HG03139 (cell line): ENCODE measurements around the gene TTLL6.

ENCODE experiments used
- ATAC-seq: cut with Tn5 transposase; IDR thresholded peaks from one replicate; pipeline ENCODE4 v1.9.1; 2021; ENCODE audit not compliant: unreplicated experiment

TTLL6 gene

DNA sequence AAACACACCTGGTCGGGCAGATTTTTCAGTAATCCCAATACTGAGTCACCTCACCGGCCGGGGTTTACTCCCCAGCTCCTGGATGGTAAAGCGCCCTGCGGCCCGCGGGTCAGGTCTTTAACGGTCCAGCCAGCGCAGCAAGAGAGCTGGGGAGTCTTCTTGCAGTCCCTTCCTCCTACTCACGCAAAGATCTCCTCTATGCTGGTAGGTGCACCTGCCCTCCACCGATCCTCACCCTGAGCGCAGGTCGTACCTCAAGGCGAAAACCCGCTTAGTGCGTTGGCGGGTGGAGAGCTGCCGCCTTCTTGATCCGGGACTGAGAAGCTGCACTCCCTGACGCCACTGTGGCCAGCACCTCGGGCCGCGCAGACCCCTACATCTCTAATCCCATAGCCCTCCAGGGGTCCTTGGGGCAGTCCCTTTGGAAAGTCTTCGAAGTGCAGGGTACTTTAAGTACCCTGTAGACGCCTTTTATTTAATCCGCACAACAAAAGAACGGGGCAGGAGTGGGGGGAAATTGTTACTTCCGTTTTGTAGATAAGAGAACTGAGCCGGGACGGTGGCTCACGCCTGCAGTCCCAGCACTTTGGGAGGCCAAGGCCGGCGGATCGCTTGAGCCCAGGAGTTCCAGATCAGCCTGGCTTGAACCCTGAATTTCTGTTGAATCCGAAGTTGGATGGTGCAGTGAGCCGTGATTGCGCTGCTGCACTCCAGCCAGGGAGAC is 78.1 kb downstream of the TTLL6 start:
- no peak for ATAC-seq

DNA sequence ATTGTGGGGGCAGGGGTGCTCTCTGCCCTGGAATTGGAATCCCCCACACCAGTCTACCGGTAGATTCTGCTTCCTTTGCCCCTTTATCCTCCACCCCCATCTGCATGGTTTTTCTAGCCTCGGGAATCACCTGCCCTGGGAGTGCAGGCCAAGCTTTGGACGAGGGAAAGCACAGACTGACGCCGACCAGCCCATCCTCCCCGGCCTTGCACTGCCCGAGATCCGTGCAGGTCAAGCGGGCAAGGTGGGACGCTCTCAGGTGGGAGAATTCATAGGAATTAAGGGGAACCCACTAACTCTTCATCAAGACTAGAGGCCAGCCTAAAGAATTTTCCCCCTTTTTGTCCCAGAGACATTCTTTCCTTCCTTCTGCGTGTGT is 78.6 kb downstream of the TTLL6 start:
- ATAC-seq: no peak

DNA sequence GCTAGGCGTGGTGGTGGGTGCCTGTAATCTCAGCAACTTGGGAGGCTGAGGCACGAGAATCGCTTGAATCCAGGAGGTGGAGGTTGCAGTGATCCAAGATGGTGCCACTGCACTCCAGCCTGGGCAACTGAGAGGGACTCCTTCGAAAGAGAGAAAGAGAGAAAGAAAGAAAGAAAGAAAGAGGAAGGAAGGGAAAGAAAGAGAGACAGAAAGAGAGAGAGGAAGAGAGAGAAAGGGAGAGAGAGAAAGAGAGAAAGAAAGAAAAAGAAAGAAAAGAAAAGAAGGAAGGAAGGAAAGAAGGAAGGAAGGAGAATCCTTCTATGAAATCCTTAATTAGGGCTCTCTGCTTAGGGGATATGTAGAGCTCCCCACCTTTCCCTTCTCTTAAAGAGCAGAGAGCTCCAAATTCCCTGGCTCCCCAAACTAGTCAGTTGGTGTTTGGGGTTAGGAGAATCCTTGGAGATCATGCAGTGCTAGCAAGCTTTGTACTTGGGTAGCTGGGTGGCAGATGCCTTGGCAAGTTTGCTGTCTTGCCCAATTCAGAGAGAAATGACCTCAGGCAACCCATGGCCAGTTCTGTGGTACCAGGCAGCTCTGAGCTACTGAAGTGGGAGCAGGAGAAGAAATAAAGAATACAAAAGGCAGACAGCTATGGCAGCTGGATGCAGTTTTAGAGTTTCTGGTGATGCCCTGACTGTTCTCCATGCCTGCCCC is 79.5 kb downstream of the TTLL6 start:
- ATAC-seq: no peak

GRCh38 chr17:48735062-48735351 is 82.0 kb downstream of the TTLL6 start:
- no peak for ATAC-seq

DNA sequence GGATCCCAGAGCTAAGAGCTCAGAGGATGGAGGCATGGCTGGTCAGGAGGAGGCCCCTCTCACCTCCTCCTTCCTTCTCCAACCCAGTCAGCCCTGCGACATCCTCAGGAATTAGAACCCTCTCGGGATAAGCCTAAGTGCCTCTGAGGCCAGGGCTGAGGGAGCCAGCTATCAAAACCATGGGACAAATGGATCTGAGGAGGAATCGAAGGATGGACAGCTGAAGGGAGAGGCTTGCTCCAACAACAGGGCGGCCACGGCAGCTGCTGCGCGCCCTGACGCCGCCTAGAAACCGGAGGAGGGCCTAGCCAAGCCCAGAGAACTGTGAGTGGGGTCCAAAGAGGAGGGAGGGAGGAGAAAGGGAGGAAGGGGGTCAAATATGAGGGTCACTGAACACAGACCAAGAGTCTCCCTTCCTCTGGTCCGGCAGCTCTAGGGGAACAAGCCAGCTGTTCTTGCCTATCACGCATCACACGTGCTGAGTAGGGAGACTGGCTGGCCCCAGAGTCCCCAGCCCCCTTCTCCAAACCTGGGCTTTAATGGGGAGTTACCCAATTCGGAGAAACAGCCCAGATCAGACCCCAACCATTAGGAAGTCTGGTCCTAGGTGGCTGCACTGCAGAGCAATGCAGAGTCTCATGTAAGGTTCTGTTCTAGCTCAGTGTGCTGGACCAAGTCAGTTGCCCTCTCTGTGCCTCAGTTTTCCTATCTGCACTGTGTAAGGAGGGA is 82.5 kb downstream of the TTLL6 start:
- ATAC-seq: no peak

DNA sequence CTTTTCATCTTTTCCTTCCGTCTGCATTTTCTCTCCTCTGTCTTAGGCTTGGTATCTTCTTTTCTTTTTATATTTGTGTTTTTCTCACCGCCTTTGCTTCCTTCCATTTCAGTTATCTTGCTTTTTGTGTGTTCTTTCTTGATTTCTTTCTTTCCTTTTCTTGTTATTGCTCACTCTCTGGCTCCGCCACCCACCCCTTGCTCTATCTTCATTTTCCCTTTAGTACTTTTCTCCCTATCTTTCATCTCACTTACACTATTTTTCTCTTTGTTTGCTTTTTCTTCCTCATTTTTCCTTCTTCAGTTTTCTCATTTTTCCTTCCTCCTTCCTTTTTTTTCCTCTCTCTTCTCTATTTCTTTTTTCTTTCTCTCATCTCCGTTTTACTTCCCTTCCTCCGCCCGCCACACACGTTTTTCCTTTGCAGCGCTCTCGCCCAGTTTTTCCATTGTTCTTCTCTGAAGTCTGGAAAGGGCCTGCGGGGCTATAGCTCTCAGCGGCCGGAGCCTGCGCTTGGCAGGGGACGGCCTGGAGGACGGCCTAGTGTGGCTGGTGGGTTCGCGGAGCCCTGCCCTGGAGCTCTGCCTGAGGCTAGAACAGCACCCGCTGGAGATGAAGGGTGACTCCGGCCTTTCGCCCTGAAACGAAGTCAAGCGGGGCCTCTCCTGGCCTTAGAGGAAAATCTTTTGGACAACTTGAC is 83.2 kb downstream of the TTLL6 start:
- no peak for ATAC-seq

DNA sequence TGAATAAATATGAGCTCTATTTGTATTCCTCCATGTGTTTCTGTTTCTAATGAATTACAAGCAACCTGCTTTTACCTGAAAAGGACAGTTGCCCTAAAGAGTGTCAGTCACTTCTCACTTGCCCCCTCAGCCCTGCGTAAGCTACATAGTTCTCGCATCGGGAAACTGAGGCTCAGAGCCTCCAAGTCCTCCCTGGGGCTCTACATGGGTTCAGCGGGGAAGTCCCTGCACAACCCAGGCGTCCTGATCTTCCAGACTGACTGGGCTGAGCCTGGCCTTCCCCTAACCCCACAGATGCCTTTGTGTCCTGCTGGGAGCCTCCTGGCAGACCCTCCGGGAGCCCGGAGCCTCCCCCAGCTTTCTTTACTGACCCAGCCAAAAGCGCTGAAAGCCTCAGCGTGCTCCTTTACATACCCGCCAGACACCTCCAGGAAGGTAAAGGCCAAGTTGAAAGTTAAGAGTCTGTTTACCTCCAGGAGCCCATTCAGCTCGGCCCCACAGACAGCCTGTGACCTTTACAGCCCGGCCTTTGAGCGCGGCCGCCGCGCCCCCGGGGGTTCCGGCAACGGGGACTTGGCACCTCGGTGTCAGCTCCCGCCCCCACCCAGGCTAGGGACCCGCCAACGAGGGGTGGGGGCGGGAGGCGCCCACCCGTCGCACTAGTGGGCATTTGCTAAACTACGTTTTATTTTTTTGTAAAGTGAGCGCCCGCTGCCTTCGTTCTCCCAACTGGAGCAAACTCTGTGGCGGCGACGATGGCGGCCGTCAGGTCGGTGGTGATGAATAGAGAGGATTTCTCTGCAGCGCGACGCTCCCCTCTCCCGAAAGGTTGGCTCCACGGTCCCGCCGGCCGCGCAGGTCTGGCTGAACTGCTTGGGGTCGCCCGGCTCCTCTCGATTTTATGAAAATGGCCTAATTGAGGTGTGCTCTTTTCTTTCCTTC is 84.1 kb downstream of the TTLL6 start:
- no peak for ATAC-seq

DNA sequence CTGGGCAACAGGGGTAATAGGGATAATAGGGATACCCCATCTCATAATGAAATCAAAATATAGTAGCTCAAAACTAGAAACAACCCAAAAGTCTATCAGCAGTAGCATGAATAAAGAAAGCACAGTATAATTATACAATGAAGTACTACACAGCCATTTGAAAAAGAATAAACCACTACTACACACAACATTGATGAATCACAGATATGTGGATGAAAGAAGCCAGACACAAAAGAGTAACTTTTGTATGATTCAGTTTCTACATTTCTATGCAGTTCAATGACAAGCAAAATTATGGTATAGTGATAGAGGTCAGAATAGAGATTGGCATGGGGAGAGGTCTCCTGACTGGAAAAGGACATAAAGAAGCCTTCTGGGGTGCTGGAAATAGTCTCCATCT is 85.7 kb downstream of the TTLL6 start:
- no peak for ATAC-seq

DNA sequence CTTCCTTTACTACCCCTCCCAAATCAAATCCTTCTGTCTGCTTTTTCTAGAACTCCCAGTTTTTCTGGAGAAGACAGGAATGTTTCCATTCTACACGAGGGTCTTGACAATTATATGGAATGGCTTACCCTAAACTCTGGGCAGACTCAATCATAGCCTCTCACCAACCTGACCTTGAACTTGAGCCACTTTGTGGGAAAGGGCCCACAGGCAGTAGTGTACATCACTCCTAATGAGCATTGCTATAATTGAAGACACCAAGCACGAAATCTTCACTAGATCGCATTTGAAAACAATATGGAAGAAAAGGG is 86.8 kb downstream of the TTLL6 start:
- ATAC-seq: no peak

- ATAC-seq: no peak
Measured at GRCh38 chr17:48729335-48730239, 87.4 kb downstream of the TTLL6 start.

- ATAC-seq: no peak
Measured at GRCh38 chr17:48728232-48729231, 88.5 kb downstream of the TTLL6 start, which contains the start of gene HOXB13. TSS of gene HOXB13 (minus strand) at chr17:48728750. CDS start at chr17:48728593, 157 bp downstream.

- no peak for ATAC-seq
Measured at GRCh38 chr17:48727415-48728175, 89.4 kb downstream of the TTLL6 start.

DNA sequence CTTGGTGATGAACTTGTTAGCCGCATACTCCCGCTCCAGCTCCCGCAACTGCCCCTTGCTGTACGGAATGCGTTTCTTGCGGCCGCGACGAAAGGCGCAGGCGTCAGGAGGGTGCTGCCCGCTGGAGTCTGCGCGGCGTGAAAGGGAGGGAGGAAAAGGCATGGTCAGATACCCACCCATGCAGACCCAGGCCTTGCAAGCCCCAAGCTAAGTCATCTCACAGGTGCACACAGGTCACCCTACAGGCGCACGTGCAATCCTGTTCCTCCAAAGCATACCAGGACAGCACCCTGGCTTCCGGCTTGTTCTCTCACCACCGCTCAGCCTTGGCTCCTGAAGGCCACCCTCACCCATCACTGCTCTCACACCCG is 90.1 kb downstream of the TTLL6 start:
- no peak for ATAC-seq

DNA sequence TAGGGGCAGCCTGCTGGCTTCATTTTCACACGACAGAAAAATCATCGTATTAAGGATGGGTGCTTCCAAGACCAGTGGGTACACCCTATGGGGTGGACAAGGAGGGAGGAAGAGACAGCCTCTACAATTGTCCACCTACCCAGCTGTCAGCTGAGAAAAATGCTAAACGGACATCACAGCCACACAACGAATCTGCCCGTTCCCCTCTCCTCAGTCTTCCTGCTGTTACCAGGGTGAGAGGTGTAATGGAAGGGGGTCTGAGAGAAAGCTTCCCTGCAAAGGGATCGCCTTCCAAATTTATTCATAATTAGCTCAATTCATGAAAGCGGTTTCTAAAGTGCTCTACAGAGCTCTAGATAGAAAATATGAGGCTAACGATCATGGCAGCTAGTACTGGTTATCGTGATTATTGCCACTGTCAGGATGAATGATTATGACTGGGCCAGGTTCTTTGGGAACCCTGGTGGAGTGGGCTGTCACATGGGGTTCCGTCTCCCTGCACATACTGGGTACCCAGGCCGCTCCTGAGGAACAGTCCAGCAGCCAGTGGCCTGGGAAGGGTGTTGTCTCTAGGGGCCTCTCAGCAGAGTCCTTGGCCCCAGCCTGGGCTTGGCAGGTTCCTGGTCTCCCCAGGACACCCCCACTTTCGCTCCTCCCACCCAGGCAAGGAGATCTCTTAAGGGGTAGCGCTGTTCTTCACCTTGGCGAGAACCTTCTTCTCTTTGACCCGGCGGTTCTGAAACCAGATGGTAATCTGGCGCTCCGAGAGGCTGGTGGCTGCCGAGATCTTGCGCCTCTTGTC is 90.7 kb downstream of the TTLL6 start:
- ATAC-seq: no peak

- ATAC-seq: no peak
Measured at GRCh38 chr17:48725288-48726064, 91.6 kb downstream of the TTLL6 start.

GRCh38 chr17:48725004-48725287 is 92.1 kb downstream of the TTLL6 start:
- ATAC-seq: no peak
